LNCAP (cell line): ENCODE data around the gene BEGAIN.

Source experiments
- CTCF ChIP-seq: fragments of 450-650 bp; IDR thresholded peaks from 2 replicates; pipeline ENCODE4 v1.5.1; 2017; ENCODE audit warnings: mild to moderate bottlenecking

BEGAIN gene

GRCh38 chr14:100606687-100607610 lies 19.7 kb upstream of the BEGAIN start:
- TF ChIP-seq CTCF, result no peak

DNA sequence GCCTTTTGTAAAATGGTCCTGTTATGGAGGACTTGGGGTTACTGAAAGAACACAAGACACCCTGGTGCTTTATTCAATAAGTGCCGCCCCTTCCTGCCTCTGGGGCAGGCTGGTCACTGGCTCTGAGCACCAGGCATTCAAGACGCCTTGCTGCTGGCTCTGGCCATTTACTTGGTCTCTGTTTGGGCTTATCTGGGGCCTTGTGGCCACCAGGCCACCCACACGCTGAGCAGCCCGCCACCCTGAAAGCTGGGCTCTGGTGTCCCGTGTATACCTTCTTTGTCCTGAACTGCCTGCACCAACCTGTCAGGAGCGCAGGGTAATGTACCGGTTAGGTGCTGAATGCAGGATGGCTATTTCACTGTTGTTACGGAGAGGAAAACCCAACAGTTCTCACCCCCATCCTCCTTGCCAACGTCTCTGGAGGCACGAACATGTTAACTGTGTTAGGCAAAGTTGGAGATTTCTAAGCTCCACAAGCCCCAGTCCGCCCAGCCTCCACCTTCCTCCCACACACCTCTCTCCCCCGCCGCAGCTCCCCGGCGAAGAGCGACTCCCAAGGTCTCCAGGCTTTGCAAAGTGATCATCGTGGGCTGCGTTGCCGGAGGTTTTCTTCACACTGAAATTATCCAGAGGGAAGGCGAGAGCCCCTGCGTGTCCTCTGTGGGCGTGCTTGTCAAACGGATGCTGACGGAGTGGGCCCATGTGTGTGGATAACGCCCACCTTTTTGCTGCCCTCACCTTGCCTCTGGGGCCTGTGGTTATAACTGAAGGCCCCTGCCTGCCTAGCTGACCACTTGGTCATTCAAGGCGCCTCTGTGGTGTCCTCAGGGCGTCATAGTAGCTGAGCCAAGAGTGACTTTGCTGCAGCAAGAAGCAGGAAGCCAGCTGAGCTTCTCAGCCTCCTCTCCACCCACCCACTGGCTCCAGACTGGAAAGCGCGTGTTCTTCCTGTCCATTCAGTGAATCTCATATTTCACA lies 18.8 kb upstream of the BEGAIN start:
- no peak for TF ChIP-seq CTCF

DNA sequence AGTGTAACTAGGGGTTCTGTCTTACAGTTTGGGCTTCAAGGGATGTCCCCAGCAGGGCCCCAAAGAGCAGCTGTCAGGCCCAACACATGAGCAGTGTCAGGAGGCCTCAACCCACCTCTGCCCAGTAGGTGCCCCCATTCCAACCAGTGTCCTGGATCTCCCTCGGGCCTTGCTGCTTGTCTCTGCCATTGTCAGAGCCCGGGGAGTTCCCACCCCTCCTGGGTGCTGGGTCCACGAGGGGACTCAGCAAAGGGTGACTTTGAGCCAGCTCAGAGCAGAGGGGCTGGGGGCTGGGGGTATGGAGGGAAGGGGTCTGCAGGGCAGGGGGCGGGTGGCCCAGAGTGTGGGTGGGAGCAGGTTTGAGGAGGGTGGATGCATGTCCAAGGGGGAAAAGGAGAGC lies 18.0 kb upstream of the BEGAIN start:
- TF ChIP-seq CTCF, result no peak

DNA sequence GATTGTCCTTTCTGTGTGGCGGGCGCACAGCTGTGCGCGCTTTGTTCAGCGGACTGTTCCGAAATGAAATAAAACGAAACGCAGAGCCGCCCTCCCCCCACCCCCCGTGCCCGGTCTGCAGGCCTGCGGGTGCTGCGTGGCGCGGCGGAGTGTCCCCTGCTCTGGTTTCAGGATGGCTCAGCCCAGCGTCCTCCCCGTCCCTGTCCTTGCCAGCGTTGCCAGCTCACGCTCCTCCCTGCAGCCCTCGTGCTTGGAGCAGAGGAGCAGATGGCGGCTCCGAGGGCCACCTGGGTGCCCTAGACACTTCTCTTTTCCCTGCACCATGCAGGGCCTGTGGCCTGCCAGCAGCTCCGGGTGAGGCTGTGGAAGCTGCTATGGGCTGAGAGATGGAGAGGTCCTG lies 17.5 kb upstream of the BEGAIN start:
- no peak for TF ChIP-seq CTCF

DNA sequence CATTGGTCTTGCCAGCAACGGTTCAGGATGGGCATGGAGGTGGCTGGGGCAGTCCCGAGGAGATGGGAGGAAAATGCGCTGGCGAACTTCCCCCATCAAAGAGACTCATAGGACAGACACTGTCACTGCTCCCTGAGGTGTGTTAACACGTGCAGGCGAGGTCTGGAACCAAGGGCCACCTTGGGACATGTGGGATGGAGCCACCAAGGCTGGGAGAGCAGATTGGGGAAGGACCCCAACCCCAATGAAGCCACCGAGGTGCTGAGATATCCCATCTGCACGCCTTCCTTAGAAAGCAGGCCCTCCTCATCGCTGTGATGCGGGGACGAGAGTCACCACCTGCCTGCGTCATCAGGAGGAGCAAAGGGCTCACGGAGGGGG lies 16.9 kb upstream of the BEGAIN start:
- no peak for TF ChIP-seq CTCF

GRCh38 chr14:100603341-100604120 lies 16.3 kb upstream of the BEGAIN start:
- no peak for TF ChIP-seq CTCF
